Ascending aorta (tissue), 2 donors: ENCODE data around the gene SLC7A1. TPM values are rescaled to one million over a fixed set of nuclear protein-coding genes. Genes with fewer than 3 reads are reported as not detected.

ENCODE experiments used
- DNase-seq, 2 donors: peaks; one replicate each; pipeline ENCODE4 v3.0.0-alpha.2; 2019; ENCODE audit warnings: low spot score in 2 of 2
- H3K27ac ChIP-seq, 2 donors: fragments of 200-600 bp; sonication (generic); one replicate each; pipeline ENCODE4 v1.5.1; 2016 to 2017; ENCODE audit warnings: mild to moderate bottlenecking in 1 of 2
- H3K27me3 ChIP-seq: fragments of 200-600 bp; sonication (generic); one replicate; pipeline ENCODE4 v1.5.1; 2017
- H3K36me3 ChIP-seq, 2 donors: fragments of 200-600 bp; sonication (generic); one replicate each; pipeline ENCODE4 v1.5.1; 2016
- H3K4me1 ChIP-seq, 2 donors: fragments of 200-600 bp; sonication (generic); one replicate each; pipeline ENCODE4 v1.5.1; 2016 to 2017; ENCODE audit warnings: mild to moderate bottlenecking in 1 of 2
- H3K4me3 ChIP-seq, 2 donors: fragments of 200-600 bp; sonication (generic); one replicate each; pipeline ENCODE4 v1.5.1; 2016 to 2017; ENCODE audit warnings: mild to moderate bottlenecking in 1 of 2
- H3K9me3 ChIP-seq, 2 donors: fragments of 200-600 bp; sonication (generic); one replicate each; pipeline ENCODE4 v1.5.1; 2016
- CTCF ChIP-seq, 3 experiments: fragments of 200-600 bp in 2 of 3; fragments of 450-650 bp in 1 of 3; sonication (generic) in 2 of 3; IDR thresholded peaks; one replicate each; pipeline ENCODE4 v1.5.1; 2016 to 2019; ENCODE audit warnings: antibody characterized with exemption in 3 of 3, mild to moderate bottlenecking in 1 of 3, moderate library complexity in 1 of 3
- intact Hi-C: fragments of 100-400 bp; cut with DNase I; formaldehyde crosslinking; loops from one replicate; pipeline ENCODE4 v1.15.1; 2023
- total RNA-seq: library from RNA; depleted of rRNA; stranded (reverse); fragments of >200 nt; gene quantifications from one replicate; pipeline ENCODE4 v1.1.0, GENCODE V29; 2016

Gene SLC7A1
- total RNA-seq, 1 donor from 2014 or later = 17.2 TPM

- no peak overlapping the region for H3K4me3 ChIP-seq
- no peaks in the 10 kb centered on the region for H3K9me3 ChIP-seq
- H3K4me1 ChIP-seq = peaks cover 0 to 2% of the 10 kb centered on the region in 2 donors
- TF ChIP-seq CTCF (IDR thresholded peaks at IDR 0.05) = no peak
- DNase-seq = no peak
- intact Hi-C loops = loop anchor here (5.0 to 10.0 kb wide), 5 partner anchors 75 to 1973 kb away; partner anchors contain the start of genes HSPH1, LNX2, MTUS2 and POLR1D
- no peaks in the 10 kb centered on the region for H3K36me3 ChIP-seq
- no peaks in the 10 kb centered on the region for H3K27me3 ChIP-seq
- no peak overlapping the region for H3K27ac ChIP-seq
These were observed 2.2 kb upstream of the SLC7A1 start for GRCh38 chr13:29597706-29598105.

GRCh38 chr13:29597246-29597645, 1.8 kb upstream of the SLC7A1 start:
- Histone ChIP-seq H3K27ac (no peak overlapping the region), H3K4me1 (peaks cover 0 to 2% of the 10 kb centered on the region in 2 donors), H3K4me3 (no peak overlapping the region), H3K27me3 (no peaks in the 10 kb centered on the region), H3K36me3 (no peaks in the 10 kb centered on the region), H3K9me3 (no peaks in the 10 kb centered on the region)
- no peak for DNase-seq
- intact Hi-C loops = loop anchor here (5.0 to 10.0 kb wide), 5 partner anchors 75 to 1972 kb away; partner anchors contain the start of genes HSPH1, LNX2, MTUS2 and POLR1D
- TF ChIP-seq CTCF (IDR thresholded peaks at IDR 0.05) = no peak

- H3K4me3 ChIP-seq = peak overlapping the region; percentile 93
- intact Hi-C loops = loop anchor here (5.0 to 10.0 kb wide), 5 partner anchors 74 to 1971 kb away; partner anchors contain the start of genes HSPH1, LNX2, MTUS2 and POLR1D
- peak overlapping the region in 1 of 2 donors; percentile 47 for H3K27ac ChIP-seq
- H3K9me3 ChIP-seq = no peaks in the 10 kb centered on the region
- H3K27me3 ChIP-seq = no peaks in the 10 kb centered on the region
- no peaks in the 10 kb centered on the region for H3K36me3 ChIP-seq
- H3K4me1 ChIP-seq = peaks cover 0 to 2% of the 10 kb centered on the region in 2 donors
- no peak for TF ChIP-seq CTCF (IDR thresholded peaks at IDR 0.05)
- DNase-seq = no peak
These were observed 553 bp upstream of the SLC7A1 start for GRCh38 chr13:29596064-29596418.

GRCh38 chr13:29594710-29595379, 643 bp downstream of the SLC7A1 start:
- H3K27ac ChIP-seq = peak overlapping the region; percentile 93
- H3K36me3 ChIP-seq = no peaks in the 10 kb centered on the region
- no peaks in the 10 kb centered on the region for H3K9me3 ChIP-seq
- H3K27me3 ChIP-seq = no peaks in the 10 kb centered on the region
- intact Hi-C loops = loop anchor here (1.0 to 10.0 kb wide), 11 partner anchors 73 to 1970 kb away; partner anchors contain the start of genes HSPH1, LNX2, MTUS2 and POLR1D
- DNase-seq = peak; percentile 33 to 90
- peak overlapping the region; percentile 93 for H3K4me3 ChIP-seq
- peaks cover 0 to 2% of the 10 kb centered on the region in 2 donors for H3K4me1 ChIP-seq
- TF ChIP-seq CTCF (IDR thresholded peaks at IDR 0.05) = no peak

- H3K27me3 ChIP-seq = no peaks in the 10 kb centered on the region
- peak overlapping the region; percentile 93 for H3K27ac ChIP-seq
- intact Hi-C loops = loop anchor here (1.0 to 10.0 kb wide), 8 partner anchors 86 to 1970 kb away; partner anchors contain the start of genes LNX2, MTUS2, POLR1D and UBL3
- peak in 1 of 2 donors; percentile 77 for DNase-seq
- peaks cover 0 to 2% of the 10 kb centered on the region in 2 donors for H3K4me1 ChIP-seq
- no peaks in the 10 kb centered on the region for H3K9me3 ChIP-seq
- no peaks in the 10 kb centered on the region for H3K36me3 ChIP-seq
- TF ChIP-seq CTCF (IDR thresholded peaks at IDR 0.05) = no peak
- H3K4me3 ChIP-seq = peak overlapping the region; percentile 93
These were observed 1.2 kb downstream of the SLC7A1 start for GRCh38 chr13:29594303-29594709.
